AG04449 (cell line): Measurements from ENCODE around the gene CNTN5.

ENCODE experiments used
- CTCF ChIA-PET: fragments of 350-600 bp; formaldehyde crosslinking; extraction: SDS; loops from one replicate; lab custom pipeline; 2021; ENCODE audit warnings: antibody characterized with exemption; lab: Yijun Ruan, JAX
- POLR2A ChIA-PET: fragments of 400-600, 350-600 bp; formaldehyde crosslinking; extraction: SDS; loops from one replicate; lab custom pipeline; 2020; ENCODE audit warnings: antibody characterized with exemption, inconsistent platforms; lab: Yijun Ruan, JAX
- DNase-seq: peaks from one replicate; pipeline ENCODE4 v3.0.0-alpha.2; 2010; ENCODE audit warnings: low read depth, low spot score
- H3K4me3 ChIP-seq: 2 replicates; pipeline ENCODE4 v1.5.1; 2011; ENCODE audit warnings: low read depth, mild to moderate bottlenecking, control low read depth, low read length
- CTCF ChIP-seq: IDR thresholded peaks from one replicate; pipeline ENCODE4 v1.5.1; 2011; ENCODE audit warnings: mild to moderate bottlenecking, moderate library complexity, low read length, control low read depth, inconsistent platforms; ENCODE audit not compliant: insufficient read depth; ENCODE audit errors: missing control alignments

Gene CNTN5

GRCh38 chr11:99240192-99241030 is 219.7 kb downstream of the CNTN5 start:
- TF ChIP-seq CTCF = no peak
- CTCF ChIA-PET = no interaction called here
- no peak overlapping the region for H3K4me3 ChIP-seq
- POLR2A ChIA-PET = no interaction called here
- no peak for DNase-seq

- no peak for DNase-seq
- H3K4me3 ChIP-seq = no peak overlapping the region
- POLR2A ChIA-PET = no interaction called here
- CTCF ChIA-PET = no interaction called here
- no peak for TF ChIP-seq CTCF
Measured at GRCh38 chr11:99241066-99241465, 220.3 kb downstream of the CNTN5 start.

GRCh38 chr11:99244613-99245012 is 223.9 kb downstream of the CNTN5 start:
- DNase-seq = no peak
- CTCF ChIA-PET = no interaction called here
- POLR2A ChIA-PET = no interaction called here
- TF ChIP-seq CTCF = no peak
- H3K4me3 ChIP-seq = no peak overlapping the region

- TF ChIP-seq CTCF = no peak
- H3K4me3 ChIP-seq = no peak overlapping the region
- DNase-seq = no peak
- CTCF ChIA-PET = no interaction called here
- POLR2A ChIA-PET = no interaction called here
Measured at GRCh38 chr11:99246199-99246598, 225.4 kb downstream of the CNTN5 start.

- no peak for TF ChIP-seq CTCF
- CTCF ChIA-PET = no interaction called here
- DNase-seq = no peak
- POLR2A ChIA-PET = no interaction called here
- no peak overlapping the region for H3K4me3 ChIP-seq
Measured at GRCh38 chr11:99256614-99257013, 235.9 kb downstream of the CNTN5 start.

GRCh38 chr11:99257131-99257530 is 236.4 kb downstream of the CNTN5 start:
- H3K4me3 ChIP-seq = no peak overlapping the region
- ChIA-PET POLR2A (no interaction called here), CTCF (no interaction called here)
- TF ChIP-seq CTCF = no peak
- no peak for DNase-seq
